Testis (tissue), 3 donors: ENCODE results near the gene UFSP2. TPM values are rescaled to one million over a fixed set of nuclear protein-coding genes. Genes with fewer than 3 reads are reported as not detected.

Experiments used
- DNase-seq: peaks from one replicate; pipeline ENCODE4 v3.0.0-alpha.2; 2019
- H3K27ac ChIP-seq, 2 donors: fragments of 200-600 bp; sonication (generic); one replicate each; pipeline ENCODE4 v1.5.1; 2019
- H3K27me3 ChIP-seq: fragments of 200-600 bp; sonication (generic); one replicate; pipeline ENCODE4 v1.5.1; 2019
- H3K36me3 ChIP-seq: fragments of 200-600 bp; sonication (generic); one replicate; pipeline ENCODE4 v1.5.1; 2017; ENCODE audit warnings: low read depth; ENCODE audit errors: missing control alignments
- H3K4me1 ChIP-seq: fragments of 200-600 bp; sonication (generic); one replicate; pipeline ENCODE4 v1.5.1; 2019
- H3K4me3 ChIP-seq, 2 donors: fragments of 200-600 bp; sonication (generic); one replicate each; pipeline ENCODE4 v1.5.1; 2017 to 2019
- H3K9me3 ChIP-seq: fragments of 200-600 bp; sonication (generic); one replicate; pipeline ENCODE4 v1.5.1; 2017
- POLR2A ChIP-seq: fragments of 450-650 bp; IDR thresholded peaks from one replicate; pipeline ENCODE4 v1.6.1; 2017; ENCODE audit warnings: antibody characterized with exemption, mild to moderate bottlenecking, moderate library complexity
- WGBS, 2 donors: methylation state at CpG; one replicate each; pipeline ENCODE4 v1.1.5; 2018; 5-methylcytosine and 5-hydroxymethylcytosine counted together
- intact Hi-C: fragments of 100-400 bp; cut with DNase I; formaldehyde crosslinking; loops from one replicate; pipeline ENCODE4 v1.15.1; 2023; ENCODE audit warnings: low total_unique reads
- polyA plus RNA-seq: library from polyadenylated mRNA; stranded (reverse); fragments of 350-450 nt; fragmentation: Illumina TruSeq; extraction: RNeasy Lipid Tissue Mini Kit (QIAGEN cat#74804); gene quantifications from one replicate; pipeline ENCODE4 v1.2.3, GENCODE V29; 2014; ENCODE audit warnings: low read depth, low replicate concordance; ENCODE audit not compliant: insufficient read depth
- total RNA-seq, 2 donors: library from RNA; depleted of rRNA; stranded (reverse); fragments of >200 nt; gene quantifications; one replicate each; pipeline ENCODE4 v1.2.3, GENCODE V29; 2016
- TF ChIP-seq, protein P1 (sequence below), 3 experiments: fragments of 450-650 bp in 2 of 3; fragments of 200-600 bp in 1 of 3; sonication (generic) in 1 of 3; IDR thresholded peaks; one replicate each; pipeline ENCODE4 v1.5.1; 2016 to 2019; ENCODE audit warnings: antibody characterized with exemption in 3 of 3, mild to moderate bottlenecking in 2 of 3, moderate library complexity in 1 of 3

The UFSP2 gene
- total and polyA plus RNA-seq, 3 donors from 2014 or later, result 64.1 to 73.0 (median 71.3) TPM

DNA sequence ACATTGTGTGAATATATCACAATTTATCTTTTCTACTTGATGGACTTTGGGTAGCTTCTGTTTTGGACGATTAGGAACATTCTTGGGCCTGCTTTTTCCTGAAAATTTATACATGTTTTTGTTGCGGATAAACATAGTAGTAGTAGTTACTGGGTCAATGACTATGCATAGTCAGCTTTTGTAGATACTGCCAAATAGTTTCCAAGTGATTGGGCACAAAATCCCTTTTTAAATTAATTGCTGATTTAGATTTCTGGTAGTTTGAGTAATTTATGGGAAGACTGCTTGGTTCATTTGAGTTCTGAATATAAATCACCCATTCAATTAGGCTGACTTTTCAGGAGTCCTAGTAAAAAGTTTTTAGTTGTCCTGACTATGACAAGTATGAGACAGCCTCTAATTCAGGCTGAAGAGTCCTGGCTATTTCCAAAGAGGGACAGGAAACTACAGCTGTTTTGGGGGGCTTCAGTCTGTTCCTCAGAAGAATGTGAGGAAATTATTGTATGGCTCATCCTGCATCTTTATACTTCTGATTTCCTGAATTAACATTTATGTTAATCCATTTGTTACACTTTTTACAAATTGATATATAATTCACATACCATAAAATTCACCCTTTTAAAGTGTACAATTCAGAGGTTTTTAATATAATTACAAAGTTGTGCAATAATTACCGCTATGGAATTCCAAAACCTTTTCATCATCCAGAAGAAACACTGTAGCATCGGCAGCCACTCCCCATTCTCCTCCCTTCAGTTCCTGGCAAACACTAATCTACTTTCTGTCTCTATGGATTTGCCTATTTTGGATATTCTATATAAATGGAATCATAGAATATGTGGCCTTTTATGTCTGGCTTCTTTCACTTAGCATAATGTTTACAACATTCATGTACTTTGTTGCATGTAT lies 44.2 kb downstream of the UFSP2 start:
- intact Hi-C loops, result no loop called here
- no peak for DNase-seq
- TF ChIP-seq POLR2A, result no peak
- TF ChIP-seq, protein P1, sequence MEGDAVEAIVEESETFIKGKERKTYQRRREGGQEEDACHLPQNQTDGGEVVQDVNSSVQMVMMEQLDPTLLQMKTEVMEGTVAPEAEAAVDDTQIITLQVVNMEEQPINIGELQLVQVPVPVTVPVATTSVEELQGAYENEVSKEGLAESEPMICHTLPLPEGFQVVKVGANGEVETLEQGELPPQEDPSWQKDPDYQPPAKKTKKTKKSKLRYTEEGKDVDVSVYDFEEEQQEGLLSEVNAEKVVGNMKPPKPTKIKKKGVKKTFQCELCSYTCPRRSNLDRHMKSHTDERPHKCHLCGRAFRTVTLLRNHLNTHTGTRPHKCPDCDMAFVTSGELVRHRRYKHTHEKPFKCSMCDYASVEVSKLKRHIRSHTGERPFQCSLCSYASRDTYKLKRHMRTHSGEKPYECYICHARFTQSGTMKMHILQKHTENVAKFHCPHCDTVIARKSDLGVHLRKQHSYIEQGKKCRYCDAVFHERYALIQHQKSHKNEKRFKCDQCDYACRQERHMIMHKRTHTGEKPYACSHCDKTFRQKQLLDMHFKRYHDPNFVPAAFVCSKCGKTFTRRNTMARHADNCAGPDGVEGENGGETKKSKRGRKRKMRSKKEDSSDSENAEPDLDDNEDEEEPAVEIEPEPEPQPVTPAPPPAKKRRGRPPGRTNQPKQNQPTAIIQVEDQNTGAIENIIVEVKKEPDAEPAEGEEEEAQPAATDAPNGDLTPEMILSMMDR (IDR thresholded peaks at IDR 0.05), result no peak
- no peaks in the 10 kb centered on the region for H3K36me3 ChIP-seq
- H3K27ac ChIP-seq, result no peak overlapping the region
- no peaks in the 10 kb centered on the region for H3K4me1 ChIP-seq
- no peak overlapping the region for H3K4me3 ChIP-seq
- no peaks in the 10 kb centered on the region for H3K9me3 ChIP-seq
- 40 to 50% methylated on average over 4 of the region's 4 CpGs for WGBS, 2 donors
- no peaks in the 10 kb centered on the region for H3K27me3 ChIP-seq

DNA sequence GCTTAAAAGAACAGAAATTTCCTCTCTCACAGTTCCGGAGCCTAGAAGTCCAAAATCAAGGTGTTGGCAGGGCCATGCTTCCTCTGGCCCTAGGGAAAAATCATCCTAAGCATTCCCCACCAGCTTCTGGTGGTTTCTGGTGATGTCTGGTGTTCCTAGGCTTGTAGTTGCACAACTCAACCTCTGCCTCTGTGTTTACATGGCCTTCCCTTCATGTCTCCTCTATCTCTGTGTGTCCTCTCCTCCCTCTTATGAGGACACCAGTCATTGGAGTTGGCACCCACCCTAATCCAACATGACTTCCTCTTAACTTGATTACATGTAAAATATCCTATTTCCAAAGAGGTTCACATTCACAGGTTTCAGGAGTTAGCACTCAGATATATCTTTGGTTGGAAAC lies 45.4 kb downstream of the UFSP2 start:
- Histone ChIP-seq H3K36me3 (no peaks in the 10 kb centered on the region), H3K4me3 (no peak overlapping the region), H3K4me1 (no peaks in the 10 kb centered on the region), H3K9me3 (no peaks in the 10 kb centered on the region), H3K27ac (no peak overlapping the region), H3K27me3 (no peaks in the 10 kb centered on the region)
- intact Hi-C loops, result no loop called here
- 76 to 78% methylated on average over 1 of the region's 1 CpG for WGBS, 2 donors
- TF ChIP-seq POLR2A, result no peak
- TF ChIP-seq, protein P1 (IDR thresholded peaks at IDR 0.05), result no peak
- DNase-seq, result no peak

GRCh38 chr4:185379326-185380295 lies 46.2 kb downstream of the UFSP2 start:
- intact Hi-C loops, result no loop called here
- no peak for DNase-seq
- Histone ChIP-seq H3K4me3 (no peak overlapping the region), H3K9me3 (no peaks in the 10 kb centered on the region), H3K27me3 (no peaks in the 10 kb centered on the region), H3K27ac (no peak overlapping the region), H3K4me1 (no peaks in the 10 kb centered on the region), H3K36me3 (no peaks in the 10 kb centered on the region)
- WGBS, 2 donors, result 74 to 85% methylated on average over 13 of the region's 13 CpGs
- TF ChIP-seq, protein P1 (IDR thresholded peaks at IDR 0.05), result no peak
- no peak for TF ChIP-seq POLR2A

- H3K9me3 ChIP-seq, result no peaks in the 10 kb centered on the region
- no peaks in the 10 kb centered on the region for H3K27me3 ChIP-seq
- no peak overlapping the region for H3K4me3 ChIP-seq
- WGBS, 2 donors, result 60 to 68% methylated on average over 6 of the region's 6 CpGs
- TF ChIP-seq, protein P1 (IDR thresholded peaks at IDR 0.05), result no peak
- TF ChIP-seq POLR2A, result no peak
- H3K36me3 ChIP-seq, result no peaks in the 10 kb centered on the region
- H3K27ac ChIP-seq, result no peak overlapping the region
- no peaks in the 10 kb centered on the region for H3K4me1 ChIP-seq
- intact Hi-C loops, result no loop called here
- DNase-seq, result no peak
Observed at GRCh38 chr4:185378264-185378663, 47.5 kb downstream of the UFSP2 start.
